GM19023 (cell line): ENCODE results near the gene PRDX1.

Source experiments
- ATAC-seq: cut with Tn5 transposase; IDR thresholded peaks from one replicate; pipeline ENCODE4 v1.9.1; 2021; ENCODE audit warnings: mild to moderate bottlenecking, moderate library complexity; ENCODE audit not compliant: unreplicated experiment

The PRDX1 gene

GRCh38 chr1:45470306-45470798 lies 51.3 kb downstream of the PRDX1 start:
- ATAC-seq = no peak

DNA sequence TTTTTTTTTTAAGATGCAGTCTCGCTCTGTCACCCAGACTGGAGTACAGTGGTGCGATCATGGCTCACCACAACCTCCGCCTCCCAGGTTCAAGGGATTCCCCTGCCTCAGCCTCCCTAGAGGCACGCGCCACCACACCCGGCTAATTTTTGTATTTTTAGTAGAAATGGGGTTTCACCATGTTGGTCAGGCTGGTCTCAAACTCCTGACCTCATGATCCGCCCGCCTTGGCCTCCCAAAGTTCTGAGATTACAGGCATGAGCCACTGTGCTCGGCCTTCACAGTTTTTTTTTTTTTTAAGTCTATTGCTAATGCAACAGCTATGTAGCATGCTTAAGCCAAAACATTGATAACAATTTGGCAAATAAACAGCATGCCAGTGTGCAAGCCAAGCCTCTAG lies 54.3 kb downstream of the PRDX1 start:
- peak; percentile 53 for ATAC-seq

DNA sequence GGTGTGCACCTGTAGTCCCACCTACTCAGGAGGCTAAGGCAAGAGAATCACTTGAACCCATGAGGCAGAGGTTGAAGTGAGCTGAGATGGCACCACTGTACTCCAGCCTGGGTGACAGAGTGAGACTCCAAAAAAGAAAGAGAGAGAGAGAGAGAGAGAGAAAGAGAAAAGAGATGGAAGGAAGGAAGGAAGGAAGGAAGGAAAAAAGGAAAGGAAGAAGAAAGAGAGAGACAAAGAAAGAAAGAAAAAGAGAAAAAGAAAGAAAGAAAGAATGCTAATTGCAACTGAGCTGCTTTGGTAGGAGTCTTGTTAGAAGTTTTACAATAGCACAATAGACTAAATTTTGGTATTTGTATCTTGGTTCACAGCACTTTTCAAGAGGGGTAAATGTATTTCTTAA lies 56.4 kb downstream of the PRDX1 start:
- no peak for ATAC-seq
